C4-2B (cell line): ENCODE results near the gene ADM5.
A peak's percentile ranks its signal among the peaks of the same experiment; 100 is the strongest.

Experiments used
- H3K27ac ChIP-seq: fragments of 450-650 bp; 2 replicates; pipeline ENCODE4 v1.5.1; 2017
- CTCF ChIP-seq: fragments of 450-650 bp; conservative IDR thresholded peaks from 2 replicates; pipeline ENCODE4 v1.5.1; 2017; ENCODE audit warnings: mild to moderate bottlenecking
- ZFX ChIP-seq: fragments of 450-650 bp; IDR thresholded peaks from 2 replicates; pipeline ENCODE4 v1.6.1; 2017

Gene ADM5

GRCh38 chr19:49689133-49690078 lies at the start of gene ADM5:
ADM5 (plus strand) TSS chr19:49689594; CDS start chr19:49689838, 244 bp downstream.
- H3K27ac ChIP-seq, result peak within 1 kb of the TSS; percentile 69
- no peak; the same call in 1 of the 2 replicates for TF ChIP-seq CTCF
- no peak for TF ChIP-seq ZFX

- no peak for TF ChIP-seq CTCF
Measured at GRCh38 chr19:49640113-49640898, 49.1 kb upstream of the ADM5 start, which contains the start of gene RRAS. RRAS (minus strand) TSS chr19:49640143; CDS start chr19:49640098, 45 bp downstream.

GRCh38 chr19:49641688-49642491 lies 47.5 kb upstream of the ADM5 start, which contains the start of gene SCAF1:
SCAF1 (plus strand) TSS chr19:49642209; CDS start chr19:49645027, 2,818 bp downstream.
- no peak; the same call in 1 of the 2 replicates for TF ChIP-seq ZFX
- no peak for TF ChIP-seq CTCF

More at GRCh38 chr19:49640113-49640898, 49.1 kb upstream of the ADM5 start, which contains the start of gene RRAS:
- peak within 1 kb of the TSS; percentile 91 for H3K27ac ChIP-seq

GRCh38 chr19:49642492-49643035 lies 46.8 kb upstream of the ADM5 start:
- peak; percentile 34; the same call in 1 of the 2 replicates for TF ChIP-seq ZFX
- no peak for TF ChIP-seq CTCF
- peak overlapping the region; percentile 91 for H3K27ac ChIP-seq

More at GRCh38 chr19:49641688-49642491, 47.5 kb upstream of the ADM5 start, which contains the start of gene SCAF1:
- H3K27ac ChIP-seq, result peak within 1 kb of the TSS; percentile 91

GRCh38 chr19:49643466-49643865 lies 45.9 kb upstream of the ADM5 start:
- TF ChIP-seq ZFX, result no peak
- TF ChIP-seq CTCF, result no peak
- H3K27ac ChIP-seq, result no peak overlapping the region

GRCh38 chr19:49645592-49645991 lies 43.8 kb upstream of the ADM5 start:
- TF ChIP-seq ZFX, result no peak
- TF ChIP-seq CTCF, result no peak
- H3K27ac ChIP-seq, result no peak overlapping the region
